Activated CD8-positive, alpha-beta memory T cell treated with anti-CD3 and anti-CD28 coated beads, Interleukin-2, amount 50 U/mL, for 4 hours (primary cell): ENCODE measurements around the gene BCAR3.
"Not testable (repeated sequence)": the region's sequence is repeated elsewhere in the genome, so short reads cannot be mapped to it uniquely, and the experiment has no call there.

Experiments
- DNase-seq: peaks from one replicate; pipeline ENCODE4 v3.0.0-alpha.2; 2020

BCAR3 gene

DNA sequence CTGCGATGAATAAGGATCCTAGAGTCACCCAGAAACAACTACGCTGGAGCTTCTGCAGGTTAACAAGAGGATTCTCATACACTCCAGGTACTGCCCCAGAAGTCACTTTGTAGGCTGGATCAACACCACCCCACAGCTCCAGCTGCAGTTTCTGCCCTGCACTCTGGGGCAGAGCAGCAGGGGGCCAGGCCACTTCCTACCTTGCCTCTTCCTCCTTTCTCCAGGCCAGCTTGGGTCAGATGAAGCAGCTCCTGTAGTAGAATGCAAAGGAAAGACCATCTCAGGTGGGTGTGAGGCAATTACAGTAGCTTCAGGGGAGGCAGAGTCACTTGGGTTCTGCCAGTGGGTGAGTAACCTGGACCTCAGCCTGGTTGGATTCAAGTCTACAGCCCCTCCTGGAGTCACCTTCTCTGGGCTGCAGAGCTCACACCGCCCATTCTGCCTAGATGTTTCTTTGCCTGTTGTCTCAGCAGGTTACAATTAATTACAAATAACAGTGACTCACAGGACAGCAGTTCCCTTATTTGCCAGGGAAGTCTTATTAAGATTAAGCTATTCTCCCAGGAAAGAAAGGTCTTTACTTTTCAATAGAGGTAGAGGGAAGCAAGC lies 24.4 kb upstream of the BCAR3 start:
- DNase-seq, result no peak

- DNase-seq, result no peak
Measured at GRCh38 chr1:93704052-93704451, 22.4 kb upstream of the BCAR3 start.

DNA sequence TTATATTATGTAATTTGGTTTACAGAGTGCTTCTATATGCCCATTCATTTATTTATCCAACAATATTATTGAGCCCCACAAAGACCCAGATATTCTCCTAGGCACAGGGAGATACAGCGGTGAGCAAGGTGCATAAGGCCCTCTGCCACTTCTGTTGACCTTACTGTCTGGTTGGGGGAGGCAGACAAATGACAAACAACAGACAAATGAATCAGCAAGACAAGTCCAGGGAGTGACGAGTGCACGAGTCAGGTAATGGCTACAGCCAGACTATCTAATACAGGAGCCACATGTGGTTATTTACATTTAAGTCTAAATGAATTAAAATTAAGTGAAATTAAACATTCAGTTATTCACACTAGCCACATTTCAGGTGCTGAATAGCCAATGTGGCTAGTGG lies 22.0 kb upstream of the BCAR3 start:
- DNase-seq, result no peak

DNA sequence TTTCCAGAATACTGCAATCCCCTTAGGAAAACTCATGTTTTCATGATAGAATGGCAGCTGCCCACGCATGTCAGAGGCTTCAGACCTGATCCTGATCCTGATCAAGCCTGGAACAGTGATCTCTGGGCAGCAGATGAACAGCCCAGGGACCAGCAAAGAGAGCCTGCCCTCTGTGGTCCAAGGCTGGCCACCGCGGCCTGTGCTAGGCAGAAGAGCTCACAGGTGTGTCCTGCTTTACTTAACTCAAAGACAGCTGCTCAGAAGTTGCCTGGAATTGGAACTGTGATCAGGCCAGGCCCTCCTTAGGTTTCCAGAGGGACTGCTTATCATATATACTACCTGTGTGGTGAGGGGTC lies 21.2 kb upstream of the BCAR3 start:
- DNase-seq, result no peak

DNA sequence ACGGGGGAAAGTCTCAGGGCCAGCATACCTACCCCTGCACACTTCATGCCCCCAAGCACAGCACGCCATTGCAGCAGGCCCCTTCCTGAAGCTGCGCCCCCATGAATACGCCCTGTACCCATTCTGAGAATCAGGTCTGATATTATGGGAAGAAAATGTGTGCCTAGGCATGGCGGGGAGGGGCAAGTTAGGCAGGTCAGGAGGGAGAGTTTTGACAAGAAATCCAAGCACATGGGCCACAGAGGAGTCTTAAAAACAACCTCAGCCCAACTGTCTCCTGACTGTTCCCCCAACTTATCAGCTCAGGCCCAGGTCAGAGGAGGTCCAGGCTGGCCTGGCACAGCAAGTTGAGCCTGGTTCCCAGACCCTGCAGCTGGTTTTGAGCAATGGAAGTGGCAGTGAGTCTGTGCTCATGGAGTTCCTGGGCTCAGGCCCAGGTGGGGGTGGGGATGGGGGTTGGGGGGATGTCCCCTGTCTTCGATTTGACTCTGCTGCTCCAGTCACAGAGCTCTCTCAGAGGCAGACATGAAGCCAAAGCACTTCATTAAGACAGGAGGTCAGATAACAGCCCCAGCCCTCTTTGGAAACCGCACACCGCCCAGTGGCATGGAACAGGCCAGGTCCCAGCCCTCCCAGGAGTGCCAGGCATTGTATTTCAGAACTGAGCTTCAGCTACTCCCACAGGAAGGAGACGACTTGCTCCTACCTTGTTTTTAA lies 20.6 kb upstream of the BCAR3 start:
- no peak for DNase-seq

DNA sequence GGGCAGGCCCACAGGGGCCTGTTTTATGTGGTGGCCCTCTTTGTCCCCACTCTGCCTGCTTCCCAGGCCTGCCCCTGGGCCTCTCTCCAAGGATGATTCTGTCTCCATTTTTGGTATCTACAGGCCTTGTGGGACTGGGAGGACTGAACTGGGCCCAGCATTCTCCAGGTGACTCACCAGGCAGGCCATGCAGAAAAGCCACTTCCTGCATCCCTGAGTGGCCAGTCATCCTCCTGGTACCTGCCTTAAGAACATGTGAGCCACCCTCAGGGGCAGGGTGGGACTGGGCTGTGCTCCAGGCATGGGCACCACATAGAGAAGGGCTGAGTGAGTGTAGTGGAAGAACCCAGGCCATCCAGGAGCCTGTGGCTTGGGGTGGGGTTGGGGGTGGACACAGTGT lies 20.0 kb upstream of the BCAR3 start:
- DNase-seq, result no peak

- DNase-seq, result no peak
Measured at GRCh38 chr1:93700532-93701469, 19.2 kb upstream of the BCAR3 start.

DNA sequence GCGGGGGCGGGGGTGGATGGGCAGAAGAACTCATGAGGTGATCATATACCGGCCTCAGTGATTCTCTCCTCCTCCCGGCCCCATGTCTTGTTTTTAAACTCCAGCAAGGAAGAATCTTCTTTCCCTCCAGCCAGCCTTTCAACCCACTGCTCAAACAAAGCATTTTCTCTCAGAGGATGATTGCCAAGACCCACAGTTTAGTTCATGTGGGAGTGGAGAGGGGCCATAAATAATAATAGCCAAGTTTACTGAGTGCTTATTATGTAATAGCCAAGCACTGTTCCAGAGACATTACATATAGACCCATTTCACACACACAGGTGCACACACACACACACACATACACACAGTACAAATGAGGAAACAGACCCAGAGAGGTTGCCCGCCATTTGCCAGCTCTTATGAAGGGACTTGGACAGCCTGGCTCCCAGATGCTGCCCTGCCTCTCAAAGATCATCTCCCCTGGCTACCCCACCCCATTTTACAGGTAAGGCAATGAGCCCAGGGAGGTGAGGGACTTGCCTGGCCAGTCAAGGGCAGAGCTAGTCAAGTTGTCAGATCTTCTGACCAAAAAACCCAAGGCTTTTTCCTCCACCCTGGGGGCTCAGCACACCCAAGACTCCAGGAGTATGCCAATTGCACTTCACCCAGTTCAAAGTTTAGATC lies 18.0 kb upstream of the BCAR3 start:
- no peak for DNase-seq

GRCh38 chr1:93699049-93699384 lies 17.4 kb upstream of the BCAR3 start:
- no peak for DNase-seq

DNA sequence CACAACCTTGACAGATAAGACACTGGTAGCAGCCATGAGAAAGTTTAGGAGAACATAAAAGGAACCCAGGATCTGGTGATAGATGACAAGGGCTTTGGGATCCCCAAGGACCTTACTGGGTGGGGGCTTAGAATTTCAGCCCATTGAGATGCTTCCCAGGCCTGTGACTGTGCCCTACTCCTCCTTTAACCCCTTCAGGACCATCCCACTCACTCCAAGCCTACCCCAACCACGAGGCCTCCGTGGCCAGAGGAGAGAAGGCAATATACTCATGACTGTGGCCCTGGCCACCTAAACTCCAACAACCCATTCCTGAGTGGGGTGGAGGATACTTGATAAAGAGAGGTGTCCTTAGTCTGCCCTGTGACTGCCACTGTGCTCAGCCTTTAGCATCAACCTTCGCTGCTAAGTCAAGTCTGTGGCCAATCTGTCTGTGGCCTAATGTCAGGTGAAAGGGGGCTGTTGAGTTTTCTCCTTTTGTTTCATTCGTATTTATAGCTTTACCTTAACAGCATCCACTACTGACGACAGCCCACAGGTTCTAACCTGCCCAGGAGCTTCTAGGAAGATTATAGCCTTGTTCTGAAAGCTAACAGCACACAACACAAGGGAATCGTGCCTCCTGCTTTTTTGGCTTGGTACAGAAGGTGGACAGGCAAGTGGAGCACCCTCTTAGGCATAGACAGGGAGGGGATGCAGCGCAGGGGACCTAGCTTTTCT lies 16.9 kb upstream of the BCAR3 start:
- DNase-seq, result no peak

- not testable (repeated sequence) for DNase-seq
Measured at GRCh38 chr1:93697566-93697965, 15.9 kb upstream of the BCAR3 start.

DNA sequence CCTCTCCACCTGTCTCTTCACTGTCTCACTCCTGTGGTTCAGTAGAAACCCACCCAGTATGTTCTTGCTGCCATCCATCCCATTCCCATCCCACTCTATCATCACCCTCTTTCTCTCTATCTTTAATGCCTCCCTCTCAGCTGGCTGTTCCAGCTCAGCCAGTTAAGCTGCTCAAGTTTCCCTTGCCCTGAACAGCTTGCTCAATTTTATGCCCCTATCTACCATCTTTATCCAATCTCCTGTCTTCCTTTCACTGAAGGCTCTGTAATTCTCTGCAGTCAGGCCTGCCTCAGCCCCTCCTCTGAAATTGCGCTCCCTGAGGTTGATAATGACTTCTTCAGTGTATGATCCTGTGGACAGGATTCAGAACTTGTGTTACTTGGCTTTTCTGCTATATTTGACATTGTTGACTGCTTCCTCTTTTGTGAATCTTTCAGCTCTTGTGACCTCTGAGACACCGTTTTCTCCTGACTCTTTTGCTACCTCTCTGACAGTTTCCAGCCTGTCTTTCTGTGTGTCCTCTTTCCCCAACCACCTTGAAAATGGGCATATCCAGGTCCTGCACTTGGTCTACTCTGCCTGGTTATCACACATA lies 13.9 kb upstream of the BCAR3 start:
- no peak for DNase-seq

DNA sequence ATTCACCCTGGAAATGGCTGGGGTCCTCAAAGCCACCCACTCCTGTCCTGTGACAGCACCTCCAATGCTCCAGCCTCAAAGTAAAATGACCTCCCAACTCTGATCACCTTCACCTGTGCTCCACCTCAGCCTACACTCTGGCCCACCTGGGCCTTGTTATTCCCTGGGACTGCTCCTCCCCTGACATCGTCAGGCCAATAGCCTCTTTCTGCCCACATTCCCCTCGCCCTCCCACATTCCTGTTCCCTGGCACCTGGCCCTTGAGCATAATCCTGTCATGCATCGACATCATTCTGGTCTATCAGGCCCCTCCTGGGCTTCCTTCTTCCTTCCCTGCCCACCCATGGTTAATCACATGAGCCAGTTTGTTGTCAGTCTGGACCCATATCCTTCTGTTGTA lies 13.2 kb upstream of the BCAR3 start:
- DNase-seq, result no peak

DNA sequence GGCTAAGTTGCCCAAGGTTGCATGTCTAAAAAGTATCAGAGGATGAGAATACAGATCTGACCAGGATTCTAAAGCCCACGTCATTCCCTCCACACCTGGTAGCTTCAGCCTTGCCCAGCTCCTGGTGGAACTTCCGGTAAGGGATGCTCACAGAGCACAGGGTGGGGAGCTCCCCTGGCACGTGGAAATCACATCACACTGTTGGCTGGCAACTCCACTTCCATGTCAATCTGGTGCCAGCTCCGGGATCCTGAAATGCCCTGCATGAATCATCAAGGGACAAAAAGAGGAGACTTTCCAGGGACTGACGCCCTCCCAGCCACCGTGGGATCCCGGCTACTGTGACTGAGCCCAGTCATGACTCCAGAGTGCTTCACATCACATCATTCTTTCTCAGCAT lies 12.4 kb upstream of the BCAR3 start:
- no peak for DNase-seq

DNA sequence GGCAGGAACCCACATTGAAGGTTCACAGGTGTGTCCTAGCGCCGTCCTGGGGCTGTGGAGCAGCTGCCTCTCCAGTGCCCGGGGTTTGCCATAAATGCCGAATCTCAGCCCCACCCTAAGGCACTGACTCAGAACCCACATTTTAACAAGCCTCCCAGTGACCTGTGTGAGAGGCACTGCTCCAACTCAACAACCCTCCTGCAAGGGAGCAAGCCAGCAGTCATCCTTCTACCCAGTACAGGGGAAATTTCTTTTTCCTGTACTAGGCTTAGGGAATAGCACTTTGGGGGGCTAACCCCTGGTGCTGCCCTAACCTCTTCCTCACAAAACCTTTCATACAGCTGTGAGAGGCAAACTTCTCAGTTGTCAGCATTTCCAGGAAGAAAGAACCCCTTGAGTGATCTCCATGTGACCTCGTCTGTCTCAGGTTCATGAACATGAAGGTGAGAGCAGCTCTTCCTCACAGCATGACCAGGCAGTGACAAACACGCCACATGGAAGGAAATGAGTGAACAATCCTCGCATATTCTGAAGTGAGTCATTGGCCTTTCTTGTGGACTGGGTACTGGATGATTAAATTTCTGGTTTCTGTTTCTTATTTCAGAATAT lies 11.4 kb upstream of the BCAR3 start:
- no peak for DNase-seq

- no peak for DNase-seq
Measured at GRCh38 chr1:93692451-93692861, 10.8 kb upstream of the BCAR3 start.

GRCh38 chr1:93692026-93692425 lies 10.4 kb upstream of the BCAR3 start:
- no peak for DNase-seq

- DNase-seq, result no peak
Measured at GRCh38 chr1:93690921-93691789, 9.5 kb upstream of the BCAR3 start.

DNA sequence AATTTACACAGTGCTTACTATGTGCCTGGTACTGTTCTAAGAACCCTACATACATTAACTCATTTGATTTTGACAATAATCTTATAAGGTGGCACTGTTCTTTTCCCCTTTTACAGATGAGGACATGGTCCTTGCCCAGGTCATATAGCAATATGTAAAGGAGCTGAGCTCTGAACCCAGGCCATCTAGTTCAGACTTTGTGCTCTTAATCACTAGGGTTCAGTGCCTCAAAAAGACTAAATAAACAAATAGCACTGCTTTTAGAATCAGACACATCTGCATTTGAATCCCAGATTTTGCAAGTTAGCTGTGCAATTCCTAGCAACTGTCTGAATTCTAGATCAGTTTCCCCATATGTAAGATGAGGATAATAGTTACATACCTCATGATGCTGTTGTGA lies 8.7 kb upstream of the BCAR3 start:
- DNase-seq, result no peak

GRCh38 chr1:93689521-93690223 lies 8.0 kb upstream of the BCAR3 start:
- DNase-seq, result no peak
